ENCODE data around the gene REEP2. TPM values are rescaled to one million over a fixed set of nuclear protein-coding genes. Genes with fewer than 3 reads are reported as not detected.
"Not testable (repeated sequence)": the region's sequence is repeated elsewhere in the genome, so short reads cannot be mapped to it uniquely, and the experiment has no call there.

The REEP2 gene
- total and polyA plus RNA-seq, 8 donors: 0.41 to 22.6 (median 2.3) TPM

- no peak overlapping the region for H3K27ac ChIP-seq
- peak in 2 of 4 donors; percentile 35 to 46 for ATAC-seq
Measured at GRCh38 chr5:138408023-138408422, 30.8 kb upstream of the REEP2 start.

GRCh38 chr5:138410996-138411640 lies 27.7 kb upstream of the REEP2 start:
- H3K27me3 ChIP-seq, ATAC-seq, H3K9me3 ChIP-seq, FAIRE-seq, H3K4me3 ChIP-seq, H3K4me1 ChIP-seq, H3K27ac ChIP-seq: not testable (repeated sequence)
- DNase-seq: peak; percentile 32 to 71 (median 64)
- intact Hi-C loops (cut with DNase I): loop anchor here in 1 of 3 donors (10.0 kb wide), 1 partner anchor 186 kb away; no protein-coding TSS in a partner anchor
- TF ChIP-seq CTCF (IDR thresholded peaks at IDR 0.05): peak in 2 of 4 donors; percentile 26 to 33
- peaks cover 0 to 22% (median 10%) of the 10 kb centered on the region in 3 donors for H3K36me3 ChIP-seq
- 67 to 75% methylated on average over 13 of the region's 14 CpGs for WGBS, 2 donors

More at GRCh38 chr5:138408023-138408422, 30.8 kb upstream of the REEP2 start:
- intact Hi-C loops (cut with DNase I): no loop called here
- FAIRE-seq (no peak), DNase-seq (no peak)
- 89 to 95% methylated on average over 5 of the region's 5 CpGs for WGBS, 2 donors
- no peak for TF ChIP-seq CTCF (IDR thresholded peaks at IDR 0.05)
- H3K36me3 ChIP-seq: peaks cover 0 to 12% (median 0%) of the 10 kb centered on the region in 3 donors
- no peak overlapping the region for H3K4me3 ChIP-seq
- H3K9me3 ChIP-seq: no peaks in the 10 kb centered on the region
- H3K4me1 ChIP-seq: no peaks in the 10 kb centered on the region
- H3K27me3 ChIP-seq: no peaks in the 10 kb centered on the region

- no peak for ATAC-seq
- Histone ChIP-seq H3K4me3 (no peak overlapping the region), H3K4me1 (no peaks in the 10 kb centered on the region), H3K27ac (no peak overlapping the region), H3K9me3 (no peaks in the 10 kb centered on the region), H3K36me3 (peaks cover 0 to 70% (median 41%) of the 10 kb centered on the region in 3 donors), H3K27me3 (no peaks in the 10 kb centered on the region)
- intact Hi-C loops (cut with DNase I): loop anchor here in 1 of 3 donors (10.0 kb wide), 1 partner anchor 194 kb away; no protein-coding TSS in a partner anchor
- WGBS, 2 donors: 76 to 79% methylated on average over 2 of the region's 2 CpGs
- TF ChIP-seq CTCF (IDR thresholded peaks at IDR 0.05): no peak
- FAIRE-seq: no peak
- no peak for DNase-seq
Measured at GRCh38 chr5:138418444-138418843, 20.4 kb upstream of the REEP2 start.

GRCh38 chr5:138425079-138425478 lies 13.8 kb upstream of the REEP2 start:
- Histone ChIP-seq H3K27me3 (no peaks in the 10 kb centered on the region), H3K27ac (no peak overlapping the region), H3K4me3 (no peak overlapping the region), H3K9me3 (no peaks in the 10 kb centered on the region), H3K4me1 (no peaks in the 10 kb centered on the region), H3K36me3 (peaks cover 3 to 82% (median 28%) of the 10 kb centered on the region in 3 donors)
- FAIRE-seq (no peak), ATAC-seq (no peak), DNase-seq (no peak)
- TF ChIP-seq CTCF (IDR thresholded peaks at IDR 0.05): no peak
- 86 to 94% methylated on average over 1 of the region's 1 CpG for WGBS, 2 donors
- intact Hi-C loops (cut with DNase I): no loop called here

- H3K9me3 ChIP-seq: no peaks in the 10 kb centered on the region
- ATAC-seq: no peak
- H3K4me1 ChIP-seq: no peaks in the 10 kb centered on the region
- no peak for FAIRE-seq
- peaks cover 0 to 48% (median 22%) of the 10 kb centered on the region in 3 donors for H3K36me3 ChIP-seq
- intact Hi-C loops (cut with DNase I): no loop called here
- no peak for DNase-seq
- WGBS, 2 donors: 90 to 93% methylated on average over 5 of the region's 5 CpGs
- no peak overlapping the region for H3K4me3 ChIP-seq
- no peak overlapping the region for H3K27ac ChIP-seq
- no peaks in the 10 kb centered on the region for H3K27me3 ChIP-seq
- TF ChIP-seq CTCF (IDR thresholded peaks at IDR 0.05): no peak
Measured at GRCh38 chr5:138435943-138436342, 2.9 kb upstream of the REEP2 start.
